Esophagus squamous epithelium (tissue), 5 donors: ENCODE results near the gene SNED1. TPM values are rescaled to one million over a fixed set of nuclear protein-coding genes. Genes with fewer than 3 reads are reported as not detected.

Experiments used
- DNase-seq: peaks from one replicate; lab custom pipeline; 2025; lab: John Stamatoyannopoulos, UW
- H3K27ac ChIP-seq, 4 donors: fragments of 200-600 bp; sonication (generic); one replicate each; pipeline ENCODE4 v1.5.1; 2016 to 2019; ENCODE audit warnings: mild to moderate bottlenecking in 1 of 4
- H3K27me3 ChIP-seq, 4 donors: fragments of 200-600 bp; sonication (generic); 1 replicate in 3 of 4; 2 replicates in 1 of 4; pipeline versions ENCODE4 v1.5.1 to v1.6.0; 2017 to 2021; ENCODE audit warnings: antibody characterized with exemption in 1 of 4
- H3K36me3 ChIP-seq, 3 donors: fragments of 200-600 bp; sonication (generic); one replicate each; pipeline ENCODE4 v1.5.1; 2016 to 2019
- H3K4me1 ChIP-seq, 3 donors: fragments of 200-600 bp; sonication (generic); one replicate each; pipeline ENCODE4 v1.5.1; 2017 to 2019
- H3K4me3 ChIP-seq, 4 donors: fragments of 200-600 bp; sonication (generic); 1 replicate in 3 of 4; 2 replicates in 1 of 4; pipeline ENCODE4 v1.5.1; 2016 to 2019; ENCODE audit warnings: mild to moderate bottlenecking in 2 of 4, moderate library complexity in 1 of 4
- H3K9me3 ChIP-seq, 3 donors: fragments of 200-600 bp; sonication (generic); one replicate each; pipeline ENCODE4 v1.5.1; 2016 to 2019
- POLR2A ChIP-seq, 4 donors: fragments of 450-650 bp; IDR thresholded peaks; one replicate each; pipeline ENCODE4 v1.6.1; 2017; ENCODE audit warnings: antibody characterized with exemption in 4 of 4, mild to moderate bottlenecking in 4 of 4, moderate library complexity in 3 of 4
- WGBS, 2 donors: methylation state at CpG; one replicate each; pipeline ENCODE4 v1.1.5; 2018; 5-methylcytosine and 5-hydroxymethylcytosine counted together
- intact Hi-C: fragments of 100-400 bp; cut with DNase I; formaldehyde crosslinking; loops from one replicate; pipeline ENCODE4 v1.15.0; 2022
- total RNA-seq, 4 donors: library from RNA; depleted of rRNA; stranded (reverse); fragments of >200 nt; gene quantifications; one replicate each; pipeline ENCODE4 v1.1.0, GENCODE V29; 2016
- TF ChIP-seq, protein P1 (sequence below), 6 experiments: fragments of 450-650 bp in 4 of 6; fragments of 200-600 bp in 2 of 6; sonication (generic) in 2 of 6; IDR thresholded peaks; one replicate each; pipeline ENCODE4 v1.5.1; 2016 to 2019; ENCODE audit warnings: antibody characterized with exemption in 6 of 6, mild to moderate bottlenecking in 4 of 6, moderate library complexity in 4 of 6
- donor health status: DM: yes; HTN: yes; CAD: no.

SNED1 gene
- total RNA-seq, 4 donors from 2014 or later = 3.3 to 13.9 (median 4.8) TPM

DNA sequence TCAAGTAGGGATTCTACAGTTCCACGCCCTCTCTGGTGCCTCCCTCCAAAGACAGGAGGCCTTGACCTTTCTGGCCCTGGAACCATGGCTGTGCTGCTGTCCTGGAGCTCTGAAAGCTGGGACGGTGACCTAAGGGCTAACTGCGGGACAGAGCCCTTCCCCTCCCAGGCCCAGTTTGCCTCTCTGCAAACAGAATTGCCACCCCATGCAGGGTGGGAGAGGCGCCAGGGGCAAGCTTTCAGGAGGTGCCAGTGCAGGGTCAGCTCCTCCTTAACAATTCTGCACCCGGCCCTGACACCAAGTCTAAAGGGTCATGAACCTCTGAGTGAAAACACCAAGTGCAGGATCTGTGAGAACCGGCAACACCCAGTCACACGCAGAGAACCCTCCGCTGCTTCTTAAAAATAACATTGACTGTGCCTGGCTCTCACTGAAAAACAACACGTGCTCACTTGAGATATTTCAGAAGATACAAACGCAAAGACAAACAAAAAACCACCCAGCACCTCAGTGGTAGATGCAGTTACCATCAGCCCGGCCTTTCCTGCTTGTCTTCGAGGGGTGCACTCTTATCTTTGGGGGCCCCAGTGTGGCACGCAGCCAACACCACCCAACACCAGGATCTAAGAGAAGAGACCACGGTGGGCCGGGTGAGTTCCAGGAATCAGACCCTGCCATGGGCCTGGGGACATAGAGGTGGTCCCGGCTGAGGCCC lies 1.1 kb upstream of the SNED1 start:
- no peak for DNase-seq
- H3K36me3 ChIP-seq = no peaks in the 10 kb centered on the region
- TF ChIP-seq, protein P1, sequence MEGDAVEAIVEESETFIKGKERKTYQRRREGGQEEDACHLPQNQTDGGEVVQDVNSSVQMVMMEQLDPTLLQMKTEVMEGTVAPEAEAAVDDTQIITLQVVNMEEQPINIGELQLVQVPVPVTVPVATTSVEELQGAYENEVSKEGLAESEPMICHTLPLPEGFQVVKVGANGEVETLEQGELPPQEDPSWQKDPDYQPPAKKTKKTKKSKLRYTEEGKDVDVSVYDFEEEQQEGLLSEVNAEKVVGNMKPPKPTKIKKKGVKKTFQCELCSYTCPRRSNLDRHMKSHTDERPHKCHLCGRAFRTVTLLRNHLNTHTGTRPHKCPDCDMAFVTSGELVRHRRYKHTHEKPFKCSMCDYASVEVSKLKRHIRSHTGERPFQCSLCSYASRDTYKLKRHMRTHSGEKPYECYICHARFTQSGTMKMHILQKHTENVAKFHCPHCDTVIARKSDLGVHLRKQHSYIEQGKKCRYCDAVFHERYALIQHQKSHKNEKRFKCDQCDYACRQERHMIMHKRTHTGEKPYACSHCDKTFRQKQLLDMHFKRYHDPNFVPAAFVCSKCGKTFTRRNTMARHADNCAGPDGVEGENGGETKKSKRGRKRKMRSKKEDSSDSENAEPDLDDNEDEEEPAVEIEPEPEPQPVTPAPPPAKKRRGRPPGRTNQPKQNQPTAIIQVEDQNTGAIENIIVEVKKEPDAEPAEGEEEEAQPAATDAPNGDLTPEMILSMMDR (IDR thresholded peaks at IDR 0.05) = no peak
- no peak for TF ChIP-seq POLR2A (IDR thresholded peaks at IDR 0.05)
- WGBS, 2 donors = 45 to 59% methylated on average over 6 to 11 of the region's 16 CpGs
- peaks cover 12 to 85% (median 40%) of the 10 kb centered on the region in 3 donors for H3K4me1 ChIP-seq
- H3K27me3 ChIP-seq = peaks cover 0 to 26% (median 0%) of the 10 kb centered on the region in 4 donors
- peak overlapping the region; percentile 58 to 88 (median 66) for H3K4me3 ChIP-seq
- intact Hi-C loops = no loop called here
- peak overlapping the region; percentile 80 to 91 (median 84) for H3K27ac ChIP-seq
- no peaks in the 10 kb centered on the region for H3K9me3 ChIP-seq

DNA sequence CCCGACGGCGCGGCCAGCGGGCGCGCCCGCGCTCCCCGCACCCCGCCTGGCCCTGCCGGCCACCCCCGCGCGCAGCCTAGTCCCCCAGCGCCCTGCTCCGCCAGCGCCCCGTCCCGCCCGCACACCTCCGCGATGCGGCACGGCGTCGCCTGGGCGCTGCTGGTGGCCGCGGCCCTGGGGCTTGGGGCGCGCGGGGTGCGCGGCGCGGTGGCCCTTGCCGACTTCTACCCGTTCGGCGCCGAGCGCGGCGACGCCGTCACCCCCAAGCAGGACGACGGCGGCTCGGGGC lies 232 bp downstream of the SNED1 start:
- no peak for DNase-seq
- WGBS, 2 donors = no CpG with 5 or more reads among the region's 51 CpGs
- Histone ChIP-seq H3K4me1 (peaks cover 12 to 77% (median 34%) of the 10 kb centered on the region in 3 donors), H3K27ac (peak overlapping the region in 3 of 4 donors; percentile 80 to 91 (median 89)), H3K9me3 (peaks cover 0 to 6% (median 6%) of the 10 kb centered on the region in 3 donors), H3K27me3 (peaks cover 0 to 23% (median 0%) of the 10 kb centered on the region in 4 donors), H3K4me3 (peak overlapping the region; percentile 58 to 88 (median 66)), H3K36me3 (peaks cover 0 to 8% (median 0%) of the 10 kb centered on the region in 3 donors)
- intact Hi-C loops = no loop called here
- TF ChIP-seq POLR2A (IDR thresholded peaks at IDR 0.05) = no peak
- TF ChIP-seq, protein P1 (IDR thresholded peaks at IDR 0.05) = no peak

DNA sequence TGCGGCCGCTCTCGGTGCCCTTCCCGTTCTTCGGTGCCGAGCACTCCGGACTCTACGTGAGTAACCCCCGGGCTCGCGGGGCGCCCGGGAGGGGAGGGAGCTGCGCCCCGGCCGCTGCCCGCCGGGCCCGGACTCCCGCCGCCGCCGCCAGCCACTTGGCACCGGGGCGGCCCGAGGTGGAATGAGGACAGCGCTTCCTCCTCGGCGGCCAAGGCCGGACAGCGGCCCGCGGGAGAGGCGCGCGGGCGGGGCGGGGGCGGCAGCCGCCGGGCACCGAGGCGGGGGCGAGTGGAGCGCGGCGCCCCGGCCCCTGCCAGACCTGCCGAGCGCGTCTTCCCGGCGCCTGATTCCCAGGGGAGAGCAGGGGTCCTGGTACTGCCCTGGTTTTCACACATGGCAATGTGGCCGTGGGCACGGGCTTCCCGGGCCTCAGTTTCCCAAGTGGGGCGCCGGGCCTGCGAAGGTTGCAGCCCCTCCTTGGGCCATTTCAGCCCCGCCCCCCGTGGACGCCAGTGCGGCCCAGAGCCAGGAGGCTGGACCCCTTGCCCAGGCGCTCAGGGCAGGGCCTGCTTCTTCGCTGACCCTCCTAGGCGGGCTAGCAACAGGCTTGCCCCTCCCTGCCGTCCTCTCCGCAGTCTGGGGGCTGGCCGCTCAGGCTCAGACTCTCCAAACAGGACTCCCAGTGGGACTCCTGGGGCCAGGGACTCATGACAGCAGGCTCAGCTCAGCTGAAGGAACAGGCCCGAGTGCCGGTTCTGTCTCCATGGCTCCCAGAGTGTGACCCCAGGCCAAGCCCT lies 775 bp downstream of the SNED1 start:
- DNase-seq = no peak
- peaks cover 0 to 11% (median 11%) of the 10 kb centered on the region in 3 donors for H3K9me3 ChIP-seq
- intact Hi-C loops = no loop called here

DNA sequence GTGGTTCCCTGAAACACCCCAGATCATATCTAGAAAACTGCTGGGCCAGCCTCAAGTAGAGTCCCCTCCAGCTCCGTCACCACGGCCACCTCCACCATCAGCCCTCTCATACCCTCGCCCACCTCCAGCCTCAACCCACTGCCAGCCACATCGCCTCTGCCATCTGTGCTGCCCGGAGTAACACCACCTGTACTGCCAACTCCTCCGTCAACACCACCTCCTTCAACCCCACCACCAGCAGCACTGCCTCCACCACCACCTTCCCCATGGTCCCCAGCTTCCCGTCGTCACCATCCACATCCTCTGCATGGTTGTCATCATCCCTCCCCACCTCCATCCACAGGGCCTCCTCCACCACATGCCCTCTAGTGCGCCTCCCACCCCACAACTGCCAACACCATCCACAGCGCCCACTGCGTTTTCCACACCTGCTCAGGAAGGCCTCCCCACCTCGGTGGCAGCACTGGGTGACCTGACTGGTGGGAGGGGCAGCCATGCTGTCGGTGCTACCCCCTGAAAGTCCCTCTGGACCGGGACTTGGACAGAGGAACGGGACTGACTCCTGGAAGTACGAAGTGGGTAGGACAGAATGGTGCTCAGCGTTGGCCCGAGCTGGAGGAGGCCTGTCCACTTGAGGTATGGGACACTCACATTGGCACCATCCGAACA lies 1.6 kb downstream of the SNED1 start:
- Histone ChIP-seq H3K4me1 (peaks cover 12 to 64% (median 28%) of the 10 kb centered on the region in 3 donors), H3K27ac (peak overlapping the region in 2 of 4 donors; percentile 33 to 91), H3K9me3 (peaks cover 0 to 18% (median 15%) of the 10 kb centered on the region in 3 donors), H3K27me3 (peaks cover 0 to 23% (median 0%) of the 10 kb centered on the region in 4 donors), H3K36me3 (peaks cover 0 to 11% (median 0%) of the 10 kb centered on the region in 3 donors), H3K4me3 (peak overlapping the region; percentile 58 to 88 (median 66))
- intact Hi-C loops = no loop called here
- WGBS, 2 donors = 85 to 90% methylated on average over 15 of the region's 19 CpGs
- TF ChIP-seq, protein P1 (IDR thresholded peaks at IDR 0.05) = no peak
- no peak for TF ChIP-seq POLR2A (IDR thresholded peaks at IDR 0.05)
- no peak for DNase-seq

More for the DNA sequence above, 775 bp downstream of the SNED1 start:
- WGBS, 2 donors = 60% methylated on average over 1 of the region's 71 CpGs; no CpG with 5 or more reads in 1 of the 2 donors
- peaks cover 12 to 72% (median 33%) of the 10 kb centered on the region in 3 donors for H3K4me1 ChIP-seq
- peak overlapping the region; percentile 33 to 91 (median 84) for H3K27ac ChIP-seq
- TF ChIP-seq POLR2A (IDR thresholded peaks at IDR 0.05) = no peak
- TF ChIP-seq, protein P1 (IDR thresholded peaks at IDR 0.05) = no peak
- H3K36me3 ChIP-seq = peaks cover 0 to 10% (median 0%) of the 10 kb centered on the region in 3 donors
- H3K4me3 ChIP-seq = peak overlapping the region; percentile 58 to 88 (median 66)
- H3K27me3 ChIP-seq = peaks cover 0 to 23% (median 0%) of the 10 kb centered on the region in 4 donors
